Immature natural killer cell (primary cell): ENCODE results near the gene ARHGEF1. TPM values are rescaled to one million over a fixed set of nuclear protein-coding genes. Genes with fewer than 3 reads are reported as not detected.
A peak's percentile ranks its signal among the peaks of the same experiment; 100 is the strongest.

Experiments
- DNase-seq, 3 donors: peaks; one replicate each; pipeline ENCODE4 v3.0.0; 2022; ENCODE audit warnings: mixed read lengths in 1 of 3
- H3K27ac Mint-ChIP-seq, 6 donors: one replicate each; pipeline ENCODE4 v1.8.0; 2020; ENCODE audit warnings: mixed read lengths in 6 of 6, mild to moderate bottlenecking in 5 of 6, inconsistent platforms in 4 of 6, moderate library complexity in 3 of 6
- H3K27me3 Mint-ChIP-seq, 3 donors: one replicate each; pipeline ENCODE4 v1.8.0; 2020 to 2021; ENCODE audit warnings: low read depth in 3 of 3, mild to moderate bottlenecking in 3 of 3, mixed read lengths in 3 of 3, moderate library complexity in 3 of 3, inconsistent platforms in 1 of 3
- H3K36me3 Mint-ChIP-seq, 3 donors: one replicate each; pipeline ENCODE4 v1.8.0; 2020; ENCODE audit warnings: mixed read lengths in 3 of 3, inconsistent platforms in 2 of 3, mild to moderate bottlenecking in 2 of 3
- H3K4me1 Mint-ChIP-seq, 2 donors: one replicate each; pipeline ENCODE4 v1.8.0; 2020; ENCODE audit warnings: inconsistent platforms in 2 of 2, mild to moderate bottlenecking in 2 of 2, mixed read lengths in 2 of 2, moderate library complexity in 1 of 2
- H3K4me3 Mint-ChIP-seq, 5 donors: one replicate each; pipeline ENCODE4 v1.8.0; 2020; ENCODE audit warnings: mild to moderate bottlenecking in 5 of 5, mixed read lengths in 5 of 5, inconsistent platforms in 3 of 5, moderate library complexity in 3 of 5
- H3K9me3 Mint-ChIP-seq, 6 donors: one replicate each; pipeline ENCODE4 v1.8.0; 2020; ENCODE audit warnings: mild to moderate bottlenecking in 6 of 6, mixed read lengths in 6 of 6, inconsistent platforms in 4 of 6, moderate library complexity in 3 of 6
- polyA plus RNA-seq, 3 donors: library from polyadenylated mRNA; unstranded; fragments of 300-500 nt; fragmentation: Illumina TruSeq; gene quantifications; one replicate each; pipeline ENCODE4 v1.2.3, GENCODE V29; 2021

ARHGEF1 gene
- polyA plus RNA-seq, 3 donors from 2014 or later, result 129 to 394 (median 156) TPM

GRCh38 chr19:41853344-41853743 lies 29.6 kb upstream of the ARHGEF1 start:
- H3K36me3 Mint-ChIP-seq, result no peaks in the 10 kb centered on the region
- no peak overlapping the region for H3K4me3 Mint-ChIP-seq
- H3K4me1 Mint-ChIP-seq, result no peaks in the 10 kb centered on the region
- no peak overlapping the region for H3K27ac Mint-ChIP-seq
- no peaks in the 10 kb centered on the region for H3K9me3 Mint-ChIP-seq
- no peak for DNase-seq
- H3K27me3 Mint-ChIP-seq, result peaks cover 1 to 3% (median 3%) of the 10 kb centered on the region in 3 donors

GRCh38 chr19:41853768-41854167 lies 29.2 kb upstream of the ARHGEF1 start:
- Mint-ChIP-seq H3K27me3 (peaks cover 1 to 3% (median 3%) of the 10 kb centered on the region in 3 donors), H3K36me3 (no peaks in the 10 kb centered on the region), H3K4me3 (no peak overlapping the region), H3K4me1 (no peaks in the 10 kb centered on the region), H3K27ac (no peak overlapping the region), H3K9me3 (no peaks in the 10 kb centered on the region)
- no peak for DNase-seq

- Mint-ChIP-seq H3K36me3 (peaks cover 6 to 21% (median 15%) of the 10 kb centered on the region in 3 donors), H3K9me3 (no peaks in the 10 kb centered on the region), H3K4me3 (peak overlapping the region; percentile 91 to 98 (median 93)), H3K27ac (peak overlapping the region; percentile 91 to 99 (median 98)), H3K4me1 (peaks cover 45 to 48% of the 10 kb centered on the region in 2 donors), H3K27me3 (peaks cover 4 to 10% (median 9%) of the 10 kb centered on the region in 3 donors)
- no peak for DNase-seq
Observed at GRCh38 chr19:41859213-41859617, 23.8 kb upstream of the ARHGEF1 start.

- Mint-ChIP-seq H3K4me3 (peak within 1 kb of the TSS; percentile 91 to 98 (median 93)), H3K27me3 (peaks cover 1 to 10% (median 9%) of the 10 kb centered on the region in 3 donors), H3K27ac (peak within 1 kb of the TSS; percentile 91 to 99 (median 98)), H3K9me3 (no peaks in the 10 kb centered on the region), H3K4me1 (peaks cover 48 to 54% of the 10 kb centered on the region in 2 donors), H3K36me3 (peaks cover 11 to 26% (median 15%) of the 10 kb centered on the region in 3 donors)
- DNase-seq, result peak; percentile 98 to 99 (median 99)
Observed at GRCh38 chr19:41859618-41860418, 23.2 kb upstream of the ARHGEF1 start, which contains the start of gene RPS19. Gene RPS19 (plus strand): TSS chr19:41860255. CDS start chr19:41860775, 520 bp downstream.

GRCh38 chr19:41860419-41861115 lies 22.4 kb upstream of the ARHGEF1 start:
- H3K4me3 Mint-ChIP-seq, result peak overlapping the region; percentile 82 to 98 (median 91)
- H3K27me3 Mint-ChIP-seq, result peaks cover 1 to 10% (median 8%) of the 10 kb centered on the region in 3 donors
- no peaks in the 10 kb centered on the region for H3K9me3 Mint-ChIP-seq
- H3K36me3 Mint-ChIP-seq, result peaks cover 11 to 26% (median 15%) of the 10 kb centered on the region in 3 donors
- peaks cover 50 to 54% of the 10 kb centered on the region in 2 donors for H3K4me1 Mint-ChIP-seq
- DNase-seq, result no peak
- H3K27ac Mint-ChIP-seq, result peak overlapping the region; percentile 86 to 94 (median 91)

- DNase-seq, result no peak
- Mint-ChIP-seq H3K4me3 (peak overlapping the region; percentile 82 to 98 (median 91)), H3K9me3 (no peaks in the 10 kb centered on the region), H3K27me3 (peaks cover 1 to 10% (median 8%) of the 10 kb centered on the region in 3 donors), H3K4me1 (peaks cover 51 to 54% of the 10 kb centered on the region in 2 donors), H3K36me3 (peaks cover 11 to 26% (median 15%) of the 10 kb centered on the region in 3 donors), H3K27ac (peak overlapping the region; percentile 86 to 94 (median 91))
Observed at GRCh38 chr19:41861116-41861768, 21.7 kb upstream of the ARHGEF1 start.

GRCh38 chr19:41861846-41862245 lies 21.1 kb upstream of the ARHGEF1 start:
- Mint-ChIP-seq H3K27me3 (peaks cover 1 to 10% (median 8%) of the 10 kb centered on the region in 3 donors), H3K9me3 (no peaks in the 10 kb centered on the region), H3K36me3 (peaks cover 11 to 26% (median 15%) of the 10 kb centered on the region in 3 donors), H3K27ac (peak overlapping the region in 5 of 6 donors; percentile 43 to 94 (median 91)), H3K4me3 (peak overlapping the region; percentile 63 to 98 (median 91)), H3K4me1 (peaks cover 54% of the 10 kb centered on the region in 2 donors)
- no peak for DNase-seq

GRCh38 chr19:41862445-41862986 lies 20.5 kb upstream of the ARHGEF1 start:
- DNase-seq, result no peak
- peaks cover 1 to 10% (median 8%) of the 10 kb centered on the region in 3 donors for H3K27me3 Mint-ChIP-seq
- peaks cover 54% of the 10 kb centered on the region in 2 donors for H3K4me1 Mint-ChIP-seq
- H3K36me3 Mint-ChIP-seq, result peaks cover 11 to 26% (median 15%) of the 10 kb centered on the region in 3 donors
- H3K27ac Mint-ChIP-seq, result peak overlapping the region in 4 of 6 donors; percentile 13 to 92 (median 60)
- H3K9me3 Mint-ChIP-seq, result no peaks in the 10 kb centered on the region
- H3K4me3 Mint-ChIP-seq, result peak overlapping the region in 4 of 5 donors; percentile 42 to 93 (median 59)

GRCh38 chr19:41863209-41863931 lies 19.6 kb upstream of the ARHGEF1 start:
- Mint-ChIP-seq H3K27ac (peak overlapping the region; percentile 42 to 83 (median 60)), H3K9me3 (no peaks in the 10 kb centered on the region), H3K4me1 (peaks cover 60 to 63% of the 10 kb centered on the region in 2 donors), H3K27me3 (peaks cover 3 to 12% (median 8%) of the 10 kb centered on the region in 3 donors), H3K36me3 (peaks cover 11 to 33% (median 15%) of the 10 kb centered on the region in 3 donors), H3K4me3 (no peak overlapping the region)
- DNase-seq, result no peak

GRCh38 chr19:41864374-41864773 lies 18.6 kb upstream of the ARHGEF1 start:
- H3K9me3 Mint-ChIP-seq, result no peaks in the 10 kb centered on the region
- peaks cover 58 to 59% of the 10 kb centered on the region in 2 donors for H3K4me1 Mint-ChIP-seq
- H3K27ac Mint-ChIP-seq, result peak overlapping the region in 3 of 6 donors; percentile 43 to 53 (median 53)
- H3K4me3 Mint-ChIP-seq, result no peak overlapping the region
- H3K27me3 Mint-ChIP-seq, result peaks cover 3 to 11% (median 8%) of the 10 kb centered on the region in 3 donors
- no peak for DNase-seq
- H3K36me3 Mint-ChIP-seq, result peaks cover 11 to 33% (median 15%) of the 10 kb centered on the region in 3 donors

GRCh38 chr19:41866284-41866683 lies 16.7 kb upstream of the ARHGEF1 start:
- H3K9me3 Mint-ChIP-seq, result no peaks in the 10 kb centered on the region
- H3K27me3 Mint-ChIP-seq, result peaks cover 3 to 11% (median 6%) of the 10 kb centered on the region in 3 donors
- no peak for DNase-seq
- H3K36me3 Mint-ChIP-seq, result peaks cover 11 to 39% (median 16%) of the 10 kb centered on the region in 3 donors
- peak overlapping the region in 3 of 6 donors; percentile 39 to 71 (median 59) for H3K27ac Mint-ChIP-seq
- H3K4me3 Mint-ChIP-seq, result no peak overlapping the region
- peaks cover 56 to 57% of the 10 kb centered on the region in 2 donors for H3K4me1 Mint-ChIP-seq
